GM18861 (cell line): ENCODE results near the gene SMIM44.

Experiments used
- ATAC-seq: cut with Tn5 transposase; IDR thresholded peaks from one replicate; pipeline ENCODE4 v1.9.1; 2021; ENCODE audit not compliant: unreplicated experiment

SMIM44 gene

GRCh38 chr19:3478409-3479176 is 4.6 kb downstream of the SMIM44 start:
- no peak for ATAC-seq

- no peak for ATAC-seq
Measured at GRCh38 chr19:3477951-3478350, 5.3 kb downstream of the SMIM44 start.

- ATAC-seq, result no peak
Measured at GRCh38 chr19:3477506-3477905, 5.7 kb downstream of the SMIM44 start.

- ATAC-seq, result no peak
Measured at GRCh38 chr19:3476830-3477229, 6.4 kb downstream of the SMIM44 start.

GRCh38 chr19:3475449-3475848 is 7.8 kb downstream of the SMIM44 start:
- ATAC-seq, result no peak

GRCh38 chr19:3474614-3475013 is 8.6 kb downstream of the SMIM44 start:
- no peak for ATAC-seq

- ATAC-seq, result no peak
Measured at GRCh38 chr19:3474010-3474409, 9.2 kb downstream of the SMIM44 start.

- no peak for ATAC-seq
Measured at GRCh38 chr19:3471954-3472655, 11.1 kb downstream of the SMIM44 start.

GRCh38 chr19:3470500-3471128 is 12.6 kb downstream of the SMIM44 start:
- no peak for ATAC-seq

- ATAC-seq, result no peak
Measured at GRCh38 chr19:3469638-3470499, 13.4 kb downstream of the SMIM44 start.

GRCh38 chr19:3468211-3468610 is 15.0 kb downstream of the SMIM44 start:
- no peak for ATAC-seq

GRCh38 chr19:3467437-3468198 is 15.6 kb downstream of the SMIM44 start:
- ATAC-seq, result no peak

GRCh38 chr19:3466635-3467034 is 16.6 kb downstream of the SMIM44 start:
- ATAC-seq, result no peak

GRCh38 chr19:3465552-3465951 is 17.7 kb downstream of the SMIM44 start:
- no peak for ATAC-seq

GRCh38 chr19:3464587-3465235 is 18.5 kb downstream of the SMIM44 start:
- ATAC-seq, result no peak

GRCh38 chr19:3463714-3464586 is 19.3 kb downstream of the SMIM44 start:
- ATAC-seq, result no peak

GRCh38 chr19:3462991-3463713 is 20.1 kb downstream of the SMIM44 start:
- ATAC-seq, result no peak

GRCh38 chr19:3459965-3460582 is 23.2 kb downstream of the SMIM44 start:
- no peak for ATAC-seq
